ENCODE measurements around the gene CACNA1D.

CACNA1D gene

GRCh38 chr3:53763353-53763752, 268.9 kb downstream of the CACNA1D start:
- DNase-seq = no peak

GRCh38 chr3:53764026-53764775, 269.8 kb downstream of the CACNA1D start:
- no peak for DNase-seq

GRCh38 chr3:53765753-53766152, 271.3 kb downstream of the CACNA1D start:
- no peak for DNase-seq

GRCh38 chr3:53766706-53767105, 272.3 kb downstream of the CACNA1D start:
- DNase-seq = no peak

GRCh38 chr3:53768478-53769459, 274.4 kb downstream of the CACNA1D start:
- DNase-seq = no peak

GRCh38 chr3:53772562-53772961, 278.2 kb downstream of the CACNA1D start:
- DNase-seq = no peak

- peak; percentile 82 for DNase-seq
Observed at GRCh38 chr3:53773021-53773436, 278.6 kb downstream of the CACNA1D start.

- DNase-seq = peak; percentile 90
Observed at GRCh38 chr3:53773611-53774368, 279.4 kb downstream of the CACNA1D start.

- no peak for DNase-seq
Observed at GRCh38 chr3:53774414-53774813, 280.0 kb downstream of the CACNA1D start.

GRCh38 chr3:53775018-53775417, 280.6 kb downstream of the CACNA1D start:
- no peak for DNase-seq

GRCh38 chr3:53775834-53776251, 281.4 kb downstream of the CACNA1D start:
- DNase-seq = peak; percentile 53

- DNase-seq = peak; percentile 77
Observed at GRCh38 chr3:53776494-53777101, 282.2 kb downstream of the CACNA1D start.

- no peak for DNase-seq
Observed at GRCh38 chr3:53777468-53777867, 283.1 kb downstream of the CACNA1D start.

- DNase-seq = no peak
Observed at GRCh38 chr3:53778153-53778552, 283.7 kb downstream of the CACNA1D start.

- DNase-seq = no peak
Observed at GRCh38 chr3:53780171-53780570, 285.8 kb downstream of the CACNA1D start.

- no peak for DNase-seq
Observed at GRCh38 chr3:53780806-53781205, 286.4 kb downstream of the CACNA1D start.

GRCh38 chr3:53787016-53787415, 292.6 kb downstream of the CACNA1D start:
- no peak for DNase-seq

GRCh38 chr3:53788038-53788437, 293.6 kb downstream of the CACNA1D start:
- no peak for DNase-seq

- no peak for DNase-seq
Observed at GRCh38 chr3:53789459-53789858, 295.0 kb downstream of the CACNA1D start.

- no peak for DNase-seq
Observed at GRCh38 chr3:53790470-53790869, 296.1 kb downstream of the CACNA1D start.

- DNase-seq = no peak
Observed at GRCh38 chr3:53791317-53791716, 296.9 kb downstream of the CACNA1D start.

GRCh38 chr3:53792866-53793265, 298.5 kb downstream of the CACNA1D start:
- no peak for DNase-seq
